Measurements from ENCODE around the gene OTOP3.

OTOP3 gene

GRCh38 chr17:74918906-74919305 is 16.8 kb upstream of the OTOP3 start:
- no peak for DNase-seq

- DNase-seq, result no peak
These were observed 16.0 kb upstream of the OTOP3 start for GRCh38 chr17:74919440-74920305.

- no peak for DNase-seq
These were observed 15.4 kb upstream of the OTOP3 start for GRCh38 chr17:74920306-74920620.

- DNase-seq, result no peak
These were observed 15.1 kb upstream of the OTOP3 start for GRCh38 chr17:74920642-74921025.

GRCh38 chr17:74921026-74921681 is 14.5 kb upstream of the OTOP3 start:
- DNase-seq, result no peak

GRCh38 chr17:74921769-74922168 is 13.9 kb upstream of the OTOP3 start:
- DNase-seq, result no peak

- DNase-seq, result no peak
These were observed 13.5 kb upstream of the OTOP3 start for GRCh38 chr17:74922172-74922571.

GRCh38 chr17:74922694-74923537 is 12.8 kb upstream of the OTOP3 start, which contains the start of gene USH1G:
Gene USH1G (minus strand): TSS chr17:74923255. CDS start chr17:74923073, 182 bp downstream.
- no peak for DNase-seq

- DNase-seq, result no peak
These were observed 12.0 kb upstream of the OTOP3 start for GRCh38 chr17:74923538-74924249.

GRCh38 chr17:74924250-74924948 is 11.3 kb upstream of the OTOP3 start, which contains the start of gene OTOP2:
Gene OTOP2 (plus strand): TSS chr17:74924273. CDS start chr17:74924633, 360 bp downstream.
- DNase-seq, result no peak

GRCh38 chr17:74925242-74925641 is 10.5 kb upstream of the OTOP3 start:
- no peak for DNase-seq

GRCh38 chr17:74928786-74929185 is 6.9 kb upstream of the OTOP3 start:
- no peak for DNase-seq

GRCh38 chr17:74930535-74931036 is 5.1 kb upstream of the OTOP3 start:
- DNase-seq, result no peak

GRCh38 chr17:74935048-74935447 is 650 bp upstream of the OTOP3 start:
- no peak for DNase-seq

GRCh38 chr17:74936470-74936799 is 737 bp downstream of the OTOP3 start:
- no peak for DNase-seq

- no peak for DNase-seq
These were observed 1.7 kb downstream of the OTOP3 start for GRCh38 chr17:74937064-74938051.

- no peak for DNase-seq
These were observed 2.7 kb downstream of the OTOP3 start for GRCh38 chr17:74938194-74938950.

- DNase-seq, result no peak
These were observed 3.8 kb downstream of the OTOP3 start for GRCh38 chr17:74939534-74939933.

GRCh38 chr17:74941128-74941725 is 5.5 kb downstream of the OTOP3 start:
- no peak for DNase-seq

All from DMS79 treated with DMSO at 0.1 percent for 48 hours (cell line).